Stimulated activated CD8-positive, alpha-beta memory T cell treated with anti-CD3 and anti-CD28 coated beads, Interleukin-15, amount 100 ng/mL, for 48 hours (primary cell): Measurements from ENCODE around the gene KDM6A.
"Not testable (repeated sequence)": the region's sequence is repeated elsewhere in the genome, so short reads cannot be mapped to it uniquely, and the experiment has no call there.

Source experiments
- DNase-seq, 2 donors: peaks; one replicate each; pipeline ENCODE4 v3.0.0-alpha.2; 2020; ENCODE audit warnings: low read depth in 2 of 2

Gene KDM6A

GRCh38 chrX:44889824-44890223 is 16.8 kb downstream of the KDM6A start:
- no peak for DNase-seq

DNA sequence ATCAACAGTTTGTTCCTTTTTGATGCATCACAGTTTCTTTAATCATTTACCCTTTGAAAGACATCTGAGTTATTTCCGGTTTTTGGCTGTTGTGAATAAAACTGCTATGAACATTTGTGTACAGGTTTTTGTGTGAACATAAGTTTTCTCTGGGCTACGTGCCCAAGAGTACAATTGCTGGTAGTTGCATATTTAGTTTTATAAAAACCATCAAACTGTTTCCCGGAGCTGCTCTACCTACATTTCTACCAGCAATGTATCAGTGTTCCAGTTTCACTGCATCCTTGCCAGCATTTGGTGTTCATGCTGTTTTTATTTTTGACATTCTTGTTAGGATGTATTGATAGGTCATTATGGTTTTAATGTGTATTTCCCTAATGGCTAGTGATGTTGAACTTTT is 17.3 kb downstream of the KDM6A start:
- no peak for DNase-seq

- DNase-seq = not testable (repeated sequence)
These were observed 17.7 kb downstream of the KDM6A start for GRCh38 chrX:44890687-44891086.

GRCh38 chrX:44891642-44892041 is 18.7 kb downstream of the KDM6A start:
- DNase-seq = no peak

- no peak for DNase-seq
These were observed 23.8 kb downstream of the KDM6A start for GRCh38 chrX:44896876-44897186.

DNA sequence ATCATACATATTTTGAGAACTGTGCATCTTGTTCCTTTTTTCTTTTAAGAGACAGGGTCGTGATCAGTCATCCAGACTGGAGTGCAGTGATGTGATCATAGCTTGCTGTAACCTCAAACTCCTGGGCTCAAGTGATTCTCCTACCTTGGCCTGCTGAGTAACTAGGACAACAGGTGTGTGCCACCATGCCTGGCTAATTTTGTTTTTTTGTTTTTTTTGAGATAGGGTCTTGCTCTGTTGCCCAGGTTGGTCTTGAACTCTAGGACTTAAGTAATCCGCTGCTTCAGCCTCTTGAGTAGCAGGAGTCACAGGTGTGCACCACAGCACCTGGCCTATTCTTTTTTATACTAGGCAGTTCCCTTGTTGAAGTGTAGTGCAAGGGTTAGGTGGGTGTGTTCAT is 24.6 kb downstream of the KDM6A start:
- DNase-seq = no peak

GRCh38 chrX:44898411-44899221 is 25.6 kb downstream of the KDM6A start:
- no peak for DNase-seq

DNA sequence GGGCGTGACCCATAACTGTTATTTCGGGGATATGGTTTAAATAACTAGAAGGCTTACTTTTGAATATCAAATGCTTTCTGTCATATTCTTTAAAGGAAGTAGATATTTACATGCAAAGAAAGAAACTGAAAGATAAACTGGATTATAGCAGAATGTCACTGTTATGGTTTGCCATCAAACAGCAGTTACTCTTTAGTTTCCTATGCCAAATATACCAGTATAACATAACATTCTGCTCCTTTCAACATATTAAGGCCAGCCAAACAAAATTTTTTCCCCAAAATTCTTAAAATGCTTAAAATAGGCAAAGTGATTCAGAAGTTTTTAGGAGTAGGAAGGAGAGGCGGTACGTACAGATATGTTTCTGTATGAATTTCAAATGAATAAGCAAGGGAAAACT is 27.0 kb downstream of the KDM6A start:
- DNase-seq = no peak

- DNase-seq = no peak
These were observed 30.1 kb downstream of the KDM6A start for GRCh38 chrX:44903107-44903506.

DNA sequence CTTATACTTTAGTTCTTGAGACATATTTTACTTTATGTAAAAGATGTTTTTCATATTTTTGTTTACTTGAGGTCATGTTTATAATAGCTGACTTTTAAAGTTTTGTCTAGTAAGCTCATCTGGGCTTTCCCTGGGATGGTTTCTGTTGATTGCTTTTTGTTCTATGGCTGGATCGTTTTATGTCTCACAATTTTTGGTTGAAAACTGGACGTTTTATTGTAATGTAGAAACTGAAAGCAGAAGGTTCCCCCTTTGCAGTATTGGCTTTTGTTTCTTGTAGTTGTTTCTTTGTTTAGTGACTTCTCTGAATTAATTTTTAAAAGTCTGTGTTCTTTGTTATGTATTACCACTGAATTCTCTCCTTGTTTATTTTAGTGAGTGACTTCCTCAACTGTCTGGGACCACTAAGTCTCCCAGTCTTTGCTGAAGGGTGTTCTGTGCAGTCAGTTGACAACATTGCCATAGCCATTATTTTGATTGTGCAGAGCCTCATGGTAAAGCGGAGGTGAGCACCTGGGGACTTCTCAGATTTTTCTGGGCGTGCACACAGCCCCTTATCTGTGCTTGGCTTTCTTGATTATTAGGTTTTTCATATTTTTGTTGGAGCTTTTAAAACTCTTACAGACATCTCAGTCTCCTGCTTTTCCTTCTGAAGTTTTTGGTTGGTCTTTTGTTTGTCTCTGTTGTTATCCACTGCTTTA is 31.0 kb downstream of the KDM6A start:
- DNase-seq = no peak

DNA sequence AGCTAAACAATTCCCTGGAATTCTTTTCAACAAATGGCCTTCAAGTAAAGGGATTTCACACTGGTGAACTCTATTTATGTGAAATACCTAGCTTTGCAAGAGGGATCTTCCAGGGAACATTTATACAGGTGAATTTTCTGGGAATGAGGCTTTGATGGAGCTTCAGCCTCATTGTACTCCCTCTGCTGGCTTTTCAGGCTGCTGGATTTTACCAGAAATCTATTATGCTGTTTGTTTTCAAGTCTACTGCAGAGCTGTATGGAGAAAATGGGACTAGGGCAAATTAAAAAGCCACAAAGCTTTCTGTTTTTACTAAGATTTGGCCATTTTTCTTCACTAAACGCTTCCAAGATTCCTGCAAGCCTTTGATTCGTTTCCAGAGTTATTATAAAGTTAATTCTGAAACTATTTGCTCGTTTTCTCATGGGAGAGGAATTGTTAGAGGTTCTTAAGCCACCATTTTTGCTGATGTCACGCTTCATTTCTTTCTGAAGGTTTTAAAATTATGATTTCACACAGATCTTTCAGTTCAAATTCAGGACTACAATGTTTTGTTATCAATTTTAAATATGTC is 31.6 kb downstream of the KDM6A start:
- DNase-seq = no peak

- DNase-seq = no peak
These were observed 33.1 kb downstream of the KDM6A start for GRCh38 chrX:44906041-44906440.

DNA sequence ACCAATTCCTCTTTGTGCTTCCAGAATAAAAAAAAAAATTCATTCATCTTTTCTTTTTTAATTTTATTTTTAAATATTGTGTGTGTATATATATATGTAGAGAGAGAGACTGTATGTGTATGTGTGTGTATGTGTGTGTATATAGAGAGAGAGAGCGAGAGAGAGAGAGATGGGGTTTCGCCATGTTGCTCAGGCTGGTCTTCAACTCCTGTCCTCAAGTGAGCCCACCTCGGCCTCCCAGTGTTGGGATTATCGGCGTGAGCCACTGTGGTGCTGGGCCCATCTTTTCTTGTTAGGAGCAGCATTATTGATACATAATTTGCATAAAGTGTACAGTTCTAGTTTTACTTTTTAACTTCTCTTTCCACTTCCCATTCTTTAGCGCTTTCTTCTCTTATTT is 33.6 kb downstream of the KDM6A start:
- no peak for DNase-seq

GRCh38 chrX:44908153-44908552 is 35.2 kb downstream of the KDM6A start:
- DNase-seq = no peak

DNA sequence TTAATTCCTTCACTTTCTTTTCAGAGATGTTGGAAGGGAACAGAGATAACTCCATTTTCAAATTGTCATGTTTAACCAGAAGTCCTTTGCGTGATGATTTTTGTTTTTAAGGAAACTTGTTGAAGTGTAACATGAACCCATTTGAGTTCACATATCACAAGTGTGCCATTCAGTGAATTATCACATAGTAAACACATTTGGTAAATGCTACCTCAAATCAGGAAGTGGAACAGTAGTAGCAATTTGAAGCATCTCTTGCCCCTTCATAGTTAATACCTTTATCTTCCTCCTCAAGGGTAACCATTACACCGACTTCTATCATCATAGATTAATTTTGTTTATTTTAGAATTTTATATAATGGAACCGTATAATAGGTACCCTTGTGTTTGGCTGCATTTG is 35.8 kb downstream of the KDM6A start:
- DNase-seq = no peak

GRCh38 chrX:44910508-44910907 is 37.5 kb downstream of the KDM6A start:
- not testable (repeated sequence) for DNase-seq

GRCh38 chrX:44911074-44911600 is 38.1 kb downstream of the KDM6A start:
- not testable (repeated sequence) for DNase-seq

DNA sequence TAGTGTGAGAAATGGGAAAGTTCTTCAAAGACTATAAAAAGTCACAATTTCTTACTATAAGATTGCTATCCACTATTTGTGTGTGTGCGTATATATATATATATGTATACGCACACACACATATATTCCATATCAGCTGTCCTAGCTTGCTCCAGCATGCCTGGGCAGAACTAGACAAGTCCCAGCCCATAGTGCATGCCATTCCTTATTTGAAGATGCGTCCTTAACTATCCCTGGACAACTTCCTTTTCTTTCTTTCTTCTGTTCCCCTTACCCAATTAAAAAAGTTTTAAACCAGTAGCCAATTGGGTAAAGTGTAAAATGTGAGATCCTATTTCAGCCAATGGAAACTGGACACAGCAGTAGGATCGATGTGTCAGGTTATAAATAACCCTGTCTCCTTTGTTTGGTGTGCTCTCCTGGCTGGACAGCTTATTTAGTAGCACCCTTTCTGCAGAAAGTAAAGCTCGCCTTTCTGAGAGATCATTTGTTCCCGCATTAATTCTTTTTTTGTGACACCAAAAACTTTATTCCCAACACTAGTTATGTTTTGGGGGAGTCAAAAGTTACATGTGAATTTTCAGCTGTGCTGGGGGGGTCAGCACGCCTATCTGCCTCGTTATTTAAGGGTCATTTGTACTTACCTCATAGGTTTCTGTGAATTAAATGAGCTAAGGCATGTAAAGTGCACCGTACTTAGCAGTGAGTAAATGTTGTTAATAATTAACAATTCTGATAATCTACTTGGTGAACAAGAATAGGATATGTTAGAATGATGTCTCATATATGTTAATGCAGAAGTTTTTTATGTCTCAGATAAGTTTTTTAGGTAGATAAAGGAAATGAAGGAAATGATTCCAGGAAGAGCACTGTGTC is 40.9 kb downstream of the KDM6A start:
- no peak for DNase-seq

- no peak for DNase-seq
These were observed 41.7 kb downstream of the KDM6A start for GRCh38 chrX:44914532-44915198.

- no peak for DNase-seq
These were observed 42.4 kb downstream of the KDM6A start for GRCh38 chrX:44915361-44915868.

DNA sequence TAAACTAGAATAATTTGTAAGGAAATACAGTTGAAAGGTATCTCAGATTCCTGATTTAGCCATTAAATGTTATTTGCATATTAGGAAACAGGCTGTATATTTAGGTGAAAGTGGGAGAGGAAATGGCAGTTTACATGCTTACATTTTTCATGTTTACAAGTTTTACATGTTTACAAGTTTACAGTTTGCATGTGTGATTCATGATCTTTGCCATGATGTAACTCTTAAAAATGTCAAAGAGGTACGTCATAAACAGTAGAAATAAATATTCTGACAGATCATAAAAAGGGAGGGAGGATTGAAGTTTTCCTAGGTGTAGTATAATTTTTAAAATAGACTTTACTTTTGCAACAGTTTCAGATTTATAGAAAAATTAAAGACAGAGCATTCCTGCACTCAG is 45.7 kb downstream of the KDM6A start:
- no peak for DNase-seq
